GM12864 (cell line): Measurements from ENCODE around the gene RASA1.
"Not testable (repeated sequence)": the region's sequence is repeated elsewhere in the genome, so short reads cannot be mapped to it uniquely, and the experiment has no call there.

Experiments
- DNase-seq: peaks from one replicate; pipeline ENCODE4 v3.0.0-alpha.2; 2011; ENCODE audit warnings: low read depth
- H3K4me3 ChIP-seq: 2 replicates; pipeline ENCODE4 v1.5.1; 2011; ENCODE audit warnings: mild to moderate bottlenecking, low read depth, low read length, control low read depth
- TF ChIP-seq, protein P1 (sequence below): IDR thresholded peaks from 2 replicates; pipeline ENCODE4 v1.5.1; 2011; ENCODE audit warnings: low read depth, mild to moderate bottlenecking, moderate library complexity, low read length, control low read depth, inconsistent platforms; ENCODE audit errors: missing control alignments

The RASA1 gene

DNA sequence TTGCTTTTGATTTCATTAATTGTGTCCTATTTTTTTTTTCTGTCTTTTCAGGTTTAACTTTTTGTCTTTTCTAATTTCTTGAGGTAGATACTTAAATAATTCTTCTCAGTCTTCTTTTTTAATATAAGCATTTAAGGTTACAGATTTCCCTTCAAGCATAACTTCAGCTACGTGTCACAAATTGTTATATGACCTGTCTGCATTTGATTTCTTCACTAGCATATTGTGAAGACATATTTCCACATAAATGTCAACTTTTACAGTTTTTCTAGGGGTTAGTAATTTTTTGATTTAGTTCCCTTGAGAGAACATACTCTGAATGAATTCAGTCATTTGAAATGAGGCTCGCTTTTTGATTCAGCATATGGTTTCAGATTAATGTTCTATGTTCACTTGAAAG lies 35.6 kb downstream of the RASA1 start:
- TF ChIP-seq, protein P1, sequence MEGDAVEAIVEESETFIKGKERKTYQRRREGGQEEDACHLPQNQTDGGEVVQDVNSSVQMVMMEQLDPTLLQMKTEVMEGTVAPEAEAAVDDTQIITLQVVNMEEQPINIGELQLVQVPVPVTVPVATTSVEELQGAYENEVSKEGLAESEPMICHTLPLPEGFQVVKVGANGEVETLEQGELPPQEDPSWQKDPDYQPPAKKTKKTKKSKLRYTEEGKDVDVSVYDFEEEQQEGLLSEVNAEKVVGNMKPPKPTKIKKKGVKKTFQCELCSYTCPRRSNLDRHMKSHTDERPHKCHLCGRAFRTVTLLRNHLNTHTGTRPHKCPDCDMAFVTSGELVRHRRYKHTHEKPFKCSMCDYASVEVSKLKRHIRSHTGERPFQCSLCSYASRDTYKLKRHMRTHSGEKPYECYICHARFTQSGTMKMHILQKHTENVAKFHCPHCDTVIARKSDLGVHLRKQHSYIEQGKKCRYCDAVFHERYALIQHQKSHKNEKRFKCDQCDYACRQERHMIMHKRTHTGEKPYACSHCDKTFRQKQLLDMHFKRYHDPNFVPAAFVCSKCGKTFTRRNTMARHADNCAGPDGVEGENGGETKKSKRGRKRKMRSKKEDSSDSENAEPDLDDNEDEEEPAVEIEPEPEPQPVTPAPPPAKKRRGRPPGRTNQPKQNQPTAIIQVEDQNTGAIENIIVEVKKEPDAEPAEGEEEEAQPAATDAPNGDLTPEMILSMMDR, result no peak
- no peak overlapping the region for H3K4me3 ChIP-seq
- no peak for DNase-seq

DNA sequence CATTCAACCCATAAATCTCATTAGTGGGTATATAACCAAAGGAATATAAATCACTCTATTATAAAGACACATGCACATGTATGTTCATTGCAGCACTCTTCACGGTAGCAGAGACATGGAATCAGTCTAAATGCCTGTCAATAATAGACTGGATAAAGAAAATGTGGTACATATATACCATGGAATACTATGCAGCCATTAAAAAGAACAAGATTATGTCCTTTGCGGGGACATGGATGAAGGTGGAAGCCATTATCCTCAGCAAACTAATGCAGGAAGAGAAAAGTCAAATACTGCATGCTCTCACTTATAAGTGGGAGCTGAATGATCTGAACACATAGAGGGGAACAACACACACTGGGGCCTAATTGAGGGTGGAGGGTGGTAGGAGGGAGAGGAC lies 38.4 kb downstream of the RASA1 start:
- H3K4me3 ChIP-seq, DNase-seq: not testable (repeated sequence)

DNA sequence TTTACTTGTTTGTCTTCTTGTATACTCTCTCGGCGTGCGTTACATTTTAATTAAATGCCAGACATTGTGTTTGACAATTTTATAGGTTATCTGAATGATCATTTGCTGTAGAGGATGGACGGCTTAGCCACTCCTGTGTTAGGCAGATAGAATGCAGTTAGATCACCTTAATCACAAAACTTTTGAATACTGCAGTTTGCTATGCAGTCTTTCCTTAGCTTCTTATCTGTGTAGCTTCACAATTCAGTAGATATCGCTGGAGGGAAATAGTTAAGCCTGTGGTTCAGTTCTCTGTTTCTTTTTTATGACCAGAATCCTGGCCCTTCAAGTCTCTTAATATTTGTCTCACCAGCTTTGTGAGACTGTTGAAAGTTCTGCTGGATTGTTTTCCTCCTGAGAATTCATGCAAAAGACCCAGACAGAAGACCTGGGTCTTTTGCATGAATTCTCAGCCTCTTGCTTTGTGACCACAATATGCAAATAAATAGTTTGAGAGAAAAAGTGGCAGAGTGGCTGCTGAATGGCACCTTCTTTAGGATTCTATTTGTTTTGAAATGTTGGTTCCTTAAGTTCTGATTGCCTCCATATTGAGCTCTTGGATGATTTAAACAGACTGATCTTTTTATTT lies 40.2 kb downstream of the RASA1 start:
- H3K4me3 ChIP-seq, result no peak overlapping the region
- TF ChIP-seq, protein P1, result no peak
- peak; percentile 18 for DNase-seq

- DNase-seq, result no peak
- no peak overlapping the region for H3K4me3 ChIP-seq
- TF ChIP-seq, protein P1, result no peak
Measured at GRCh38 chr5:87311405-87312279, 44.0 kb downstream of the RASA1 start.

DNA sequence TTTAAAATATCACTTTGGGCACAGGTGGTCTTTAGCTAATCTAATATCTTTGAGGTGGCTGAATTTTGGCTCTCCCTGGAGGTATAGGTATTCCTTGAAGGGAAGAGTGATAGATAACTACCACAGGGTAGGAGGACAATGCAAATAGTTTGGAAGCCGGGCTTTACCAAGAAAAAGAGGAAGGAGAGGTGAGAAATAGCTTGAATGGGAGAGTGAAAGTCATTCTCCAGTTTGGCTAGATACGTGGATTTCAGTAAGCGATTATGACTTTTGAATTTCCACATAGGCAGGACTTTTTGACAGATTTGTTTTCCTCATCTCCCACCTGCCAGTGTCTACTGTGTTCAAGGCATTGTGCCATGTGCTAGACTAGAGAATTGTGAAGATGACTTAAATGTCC lies 45.5 kb downstream of the RASA1 start:
- TF ChIP-seq, protein P1, result no peak
- no peak overlapping the region for H3K4me3 ChIP-seq
- DNase-seq, result no peak

DNA sequence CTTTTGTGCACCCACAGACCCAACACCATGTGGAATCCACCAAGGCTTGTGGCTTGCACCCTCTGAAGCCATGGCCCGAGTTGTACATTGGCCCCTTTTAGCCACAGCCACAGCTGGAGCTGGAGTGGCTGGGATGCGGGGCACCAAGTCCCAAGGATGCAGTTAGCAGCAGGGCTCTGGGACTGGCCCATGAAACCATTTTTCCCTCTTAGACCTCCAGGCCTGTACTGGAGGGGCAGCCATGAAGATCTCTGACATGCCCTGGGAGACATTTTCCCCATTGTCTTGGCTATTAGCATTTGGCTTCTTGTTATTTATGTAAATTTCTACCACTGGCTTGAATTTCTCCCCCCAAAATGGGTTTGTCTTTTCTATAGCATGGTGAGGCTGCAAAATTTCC lies 51.8 kb downstream of the RASA1 start:
- DNase-seq, result no peak
- TF ChIP-seq, protein P1, result no peak
- H3K4me3 ChIP-seq, result no peak overlapping the region

DNA sequence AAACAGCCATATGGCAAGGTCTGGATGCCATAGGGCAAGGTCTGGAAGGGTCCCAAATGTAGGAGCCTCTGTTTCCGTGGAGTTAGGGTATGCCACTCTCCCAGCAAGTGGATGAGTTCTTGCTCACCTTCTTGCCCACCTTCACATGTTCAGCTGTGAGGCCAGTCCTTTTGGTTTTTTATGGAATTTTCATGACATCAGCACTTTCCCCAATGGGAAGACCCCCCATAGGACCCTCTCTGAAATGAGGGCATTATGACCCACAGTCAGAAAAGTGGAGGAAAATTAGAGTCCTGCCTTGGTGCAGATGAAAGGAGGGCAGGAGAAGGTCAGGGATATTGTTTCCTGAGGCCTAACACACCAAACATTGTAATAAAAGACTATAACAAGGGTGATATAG lies 53.9 kb downstream of the RASA1 start:
- DNase-seq, result no peak
- TF ChIP-seq, protein P1, result no peak
- no peak overlapping the region for H3K4me3 ChIP-seq
